ENCODE data around the gene SPATA13.

SPATA13 gene

GRCh38 chr13:24299488-24300114 is 139.1 kb downstream of the SPATA13 start:
- DNase-seq, result no peak
- Histone ChIP-seq H3K4me1 (no peaks in the 10 kb centered on the region), H3K36me3 (peaks cover 44 to 95% (median 69%) of the 10 kb centered on the region in 3 donors), H3K9me3 (no peaks in the 10 kb centered on the region), H3K4me3 (no peak overlapping the region), H3K27me3 (no peaks in the 10 kb centered on the region), H3K27ac (no peak overlapping the region)
- TF ChIP-seq CTCF (IDR thresholded peaks at IDR 0.05), result no peak
- intact Hi-C loops (cut with DNase I; ENCODE audit: low total_unique reads), result no loop called here

GRCh38 chr13:24301434-24301833 is 140.9 kb downstream of the SPATA13 start:
- no peak for TF ChIP-seq CTCF (IDR thresholded peaks at IDR 0.05)
- peaks cover 38 to 81% (median 59%) of the 10 kb centered on the region in 3 donors for H3K36me3 ChIP-seq
- H3K4me1 ChIP-seq, result no peaks in the 10 kb centered on the region
- DNase-seq, result no peak
- H3K27ac ChIP-seq, result no peak overlapping the region
- no peak overlapping the region for H3K4me3 ChIP-seq
- H3K9me3 ChIP-seq, result no peaks in the 10 kb centered on the region
- intact Hi-C loops (cut with DNase I; ENCODE audit: low total_unique reads), result no loop called here
- H3K27me3 ChIP-seq, result no peaks in the 10 kb centered on the region

- no peaks in the 10 kb centered on the region for H3K27me3 ChIP-seq
Measured at GRCh38 chr13:24301911-24302310, 141.4 kb downstream of the SPATA13 start.

GRCh38 chr13:24304620-24305019 is 144.1 kb downstream of the SPATA13 start:
- no peaks in the 10 kb centered on the region for H3K27me3 ChIP-seq
- no peak overlapping the region for H3K27ac ChIP-seq
- no peak for DNase-seq
- peaks cover 18 to 49% (median 27%) of the 10 kb centered on the region in 3 donors for H3K36me3 ChIP-seq
- no peak for TF ChIP-seq CTCF (IDR thresholded peaks at IDR 0.05)
- H3K4me1 ChIP-seq, result no peaks in the 10 kb centered on the region
- intact Hi-C loops (cut with DNase I; ENCODE audit: low total_unique reads), result no loop called here
- no peak overlapping the region for H3K4me3 ChIP-seq
- no peaks in the 10 kb centered on the region for H3K9me3 ChIP-seq

More at GRCh38 chr13:24301911-24302310, 141.4 kb downstream of the SPATA13 start:
- no peak for DNase-seq
- Histone ChIP-seq H3K9me3 (no peaks in the 10 kb centered on the region), H3K4me3 (no peak overlapping the region), H3K27ac (no peak overlapping the region), H3K4me1 (no peaks in the 10 kb centered on the region), H3K36me3 (peaks cover 34 to 76% (median 54%) of the 10 kb centered on the region in 3 donors)
- intact Hi-C loops (cut with DNase I; ENCODE audit: low total_unique reads), result no loop called here
- no peak for TF ChIP-seq CTCF (IDR thresholded peaks at IDR 0.05)

GRCh38 chr13:24306632-24307031 is 146.1 kb downstream of the SPATA13 start:
- Histone ChIP-seq H3K4me3 (no peak overlapping the region), H3K9me3 (no peaks in the 10 kb centered on the region), H3K27me3 (no peaks in the 10 kb centered on the region), H3K36me3 (peaks cover 2 to 29% (median 16%) of the 10 kb centered on the region in 3 donors), H3K4me1 (no peaks in the 10 kb centered on the region), H3K27ac (no peak overlapping the region)
- DNase-seq, result no peak
- no peak for TF ChIP-seq CTCF (IDR thresholded peaks at IDR 0.05)
- intact Hi-C loops (cut with DNase I; ENCODE audit: low total_unique reads), result no loop called here
